ENCODE results near the gene AP1G2. TPM values are rescaled to one million over a fixed set of nuclear protein-coding genes. Genes with fewer than 3 reads are reported as not detected.
A peak's percentile ranks its signal among the peaks of the same experiment; 100 is the strongest.

Gene AP1G2
- total RNA-seq, 1 experiment from 2014 or later = 26.0 TPM

DNA sequence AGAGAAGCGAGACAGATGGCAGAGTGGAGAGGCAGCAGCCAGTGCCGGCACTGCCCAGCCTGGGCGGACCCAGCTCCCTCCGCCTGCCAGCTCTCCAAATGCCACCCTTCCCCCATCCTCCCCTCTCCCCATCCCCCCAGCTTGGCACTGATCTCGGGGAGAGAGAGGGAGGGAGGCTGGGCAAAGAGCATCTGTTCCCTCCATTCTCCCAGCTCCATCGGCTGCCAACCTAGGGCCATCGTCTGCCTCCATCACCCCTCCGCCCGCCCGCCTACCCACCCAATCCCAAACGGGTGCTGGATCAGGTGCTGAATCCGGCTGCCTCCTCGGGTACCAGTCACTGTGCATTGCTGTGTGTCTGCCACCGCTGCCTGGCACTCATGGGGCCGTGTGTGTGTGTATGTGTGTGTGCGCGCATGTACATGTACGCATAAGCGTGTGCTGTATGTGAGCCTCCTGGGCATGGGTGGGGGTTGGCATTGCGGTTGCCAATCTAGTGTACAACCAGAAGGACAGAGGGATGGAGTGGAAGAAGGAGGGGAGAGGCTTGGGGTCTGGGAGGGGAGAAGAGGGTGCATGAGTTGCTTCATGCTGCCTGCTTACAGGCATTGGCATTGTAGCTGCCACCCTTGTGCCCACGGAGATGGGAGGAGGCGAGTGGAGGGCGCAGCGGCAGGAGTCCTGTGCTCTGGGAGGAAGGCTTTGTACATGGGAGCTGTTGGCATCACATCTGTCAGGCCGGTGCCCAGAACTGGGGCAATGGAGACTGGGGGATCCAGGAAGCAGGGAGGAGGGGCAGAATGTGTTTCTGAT, 54.4 kb downstream of the AP1G2 start:
- Histone ChIP-seq H3K4me1 (ENCODE audit: insufficient read depth, low read length, poor library complexity, severe bottlenecking) (peaks cover 5% of the 10 kb centered on the region), H3K4me3 (ENCODE audit: low read depth, low read length, poor library complexity, severe bottlenecking) (no peak overlapping the region), H3K27ac (ENCODE audit: low read depth, low read length, poor library complexity, severe bottlenecking) (no peak overlapping the region), H3K27me3 (replicated peaks; ENCODE audit: insufficient read depth, low read depth, low read length, poor library complexity) (no peaks in the 10 kb centered on the region), H3K9me3 (ENCODE audit: low read depth, low read length, poor library complexity, severe bottlenecking) (no peaks in the 10 kb centered on the region), H3K36me3 (ENCODE audit: insufficient read depth, low read length, poor library complexity, severe bottlenecking) (no peaks in the 10 kb centered on the region)
- CTCF ChIA-PET = no interaction called here
- TF ChIP-seq CTCF (conservative IDR thresholded peaks at IDR 0.05; ENCODE audit: low read depth, low read length) (no peak), EZH2 (IDR thresholded peaks at IDR 0.05; ENCODE audit: borderline replicate concordance, low read depth, low read length, poor library complexity, severe bottlenecking) (no peak)
- POLR2A ChIA-PET (ENCODE audit: low non-redundant PET) = no interaction called here
- intact Hi-C loops (cut with micrococcal nuclease; ENCODE audit: unreplicated experiment) = no loop called here
- no peak for DNase-seq (ENCODE audit: low spot score)
- no TSS peak for BruUV-seq (replicated peaks)

DNA sequence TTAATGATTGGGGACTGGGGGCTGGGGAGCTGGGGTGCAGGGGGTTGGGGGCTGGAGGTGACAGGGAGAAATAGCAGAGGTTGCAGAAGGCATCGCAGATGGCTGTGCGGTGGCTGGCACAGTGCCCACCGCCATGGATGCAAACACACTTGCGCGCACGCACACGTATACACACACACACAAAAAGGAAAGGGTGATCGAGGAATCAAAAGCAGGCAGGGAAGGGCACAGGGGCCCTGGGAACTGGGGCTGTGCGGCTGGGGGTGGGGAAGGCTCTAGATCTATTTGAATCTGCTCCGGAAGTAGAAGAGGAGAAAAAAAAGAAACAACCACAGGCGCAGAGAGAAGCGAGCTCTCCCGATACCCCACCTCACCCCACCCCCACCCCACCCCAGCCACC, 55.4 kb downstream of the AP1G2 start:
- TF ChIP-seq CTCF (conservative IDR thresholded peaks at IDR 0.05; ENCODE audit: low read depth, low read length) (no peak), EZH2 (IDR thresholded peaks at IDR 0.05; ENCODE audit: borderline replicate concordance, low read depth, low read length, poor library complexity, severe bottlenecking) (no peak)
- CTCF ChIA-PET = no interaction called here
- intact Hi-C loops (cut with micrococcal nuclease; ENCODE audit: unreplicated experiment) = no loop called here
- no peaks in the 10 kb centered on the region for H3K9me3 ChIP-seq (ENCODE audit: low read depth, low read length, poor library complexity, severe bottlenecking)
- POLR2A ChIA-PET (ENCODE audit: low non-redundant PET) = no interaction called here
- BruUV-seq (replicated peaks) = no TSS peak
- H3K36me3 ChIP-seq (ENCODE audit: insufficient read depth, low read length, poor library complexity, severe bottlenecking) = no peaks in the 10 kb centered on the region
- peak overlapping the region; percentile 27 for H3K4me3 ChIP-seq (ENCODE audit: low read depth, low read length, poor library complexity, severe bottlenecking)
- H3K4me1 ChIP-seq (ENCODE audit: insufficient read depth, low read length, poor library complexity, severe bottlenecking) = peaks cover 5% of the 10 kb centered on the region
- no peaks in the 10 kb centered on the region for H3K27me3 ChIP-seq (replicated peaks; ENCODE audit: insufficient read depth, low read depth, low read length, poor library complexity)
- H3K27ac ChIP-seq (ENCODE audit: low read depth, low read length, poor library complexity, severe bottlenecking) = no peak overlapping the region
- DNase-seq (ENCODE audit: low spot score) = peak; percentile 22

Other genes starting within 250 kb of the AP1G2 start
- 275 and 287 TPM in 2 replicates for gene PABPN1, start 246.3 kb downstream of the AP1G2 start, total RNA-seq (2021)
- gene SLC22A17, start 214.9 kb downstream of the AP1G2 start, total RNA-seq (2021) = 23.0 and 28.4 TPM in 2 replicates
- 55.9 and 60.9 TPM in 2 replicates for gene EFS, start 202.6 kb downstream of the AP1G2 start, total RNA-seq (2021)
- not detected in 2 replicates for gene IL25, start 195.0 kb downstream of the AP1G2 start, total RNA-seq (2021)
- gene CMTM5, start 190.7 kb downstream of the AP1G2 start, total RNA-seq (2021) = not detected in 2 replicates
- not detected in 2 replicates for gene MYH6, start 159.5 kb downstream of the AP1G2 start, total RNA-seq (2021)
- gene MYH7, start 132.1 kb downstream of the AP1G2 start, total RNA-seq (2021) = not detected in 2 replicates
- gene NGDN, start 98.1 kb downstream of the AP1G2 start, total RNA-seq (2021) = 59.9 and 71.2 TPM in 2 replicates
- 4.8 and 5.8 TPM in 2 replicates for gene ZFHX2, start 16.0 kb downstream of the AP1G2 start, total RNA-seq (2021)
- gene THTPA, start 11.5 kb downstream of the AP1G2 start, total RNA-seq (2021) = 12.3 and 18.9 TPM in 2 replicates
- 0.22 TPM in 1 of 2 replicates, not detected in the other for gene JPH4, start 11.0 kb upstream of the AP1G2 start, total RNA-seq (2021)
- gene DHRS2, start 68.6 kb upstream of the AP1G2 start, total RNA-seq (2021) = 0.83 and 1.2 TPM in 2 replicates

Data from A673 (cell line).